Hepatocyte (in vitro differentiated cells): ENCODE measurements around the gene TCF12.

Source experiments
- EZH2phosphoT487 ChIP-seq: fragments of 200-600 bp; sonication (generic); IDR thresholded peaks from one replicate; pipeline ENCODE4 v1.6.1; 2018; ENCODE audit warnings: antibody characterized with exemption, mild to moderate bottlenecking, low read depth, moderate library complexity; ENCODE audit not compliant: unreplicated experiment, severe bottlenecking
- TF ChIP-seq, protein P1 (sequence below): fragments of 200-600 bp; sonication (generic); IDR thresholded peaks from 2 replicates; pipeline ENCODE4 v1.5.1; 2016; ENCODE audit warnings: antibody characterized with exemption, mild to moderate bottlenecking; ENCODE audit not compliant: poor library complexity

DNA sequence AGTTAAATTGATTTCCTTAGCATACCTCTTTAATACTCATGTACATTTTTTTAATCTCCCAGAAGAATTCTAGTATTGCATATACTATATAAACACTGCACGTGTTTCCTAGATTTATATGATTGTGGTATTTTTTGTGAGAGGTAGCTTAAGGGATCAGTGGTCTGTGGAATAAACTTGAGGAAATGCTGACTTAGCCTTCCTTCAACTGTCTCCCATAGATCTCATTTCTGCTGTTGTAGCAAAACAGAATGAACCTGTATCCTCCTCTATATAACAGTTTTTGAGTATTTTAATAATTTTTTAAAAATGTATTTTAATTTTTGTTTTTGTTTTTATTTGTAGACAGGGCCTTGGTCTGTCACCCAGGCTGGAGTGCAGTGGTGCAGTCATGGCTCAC is 86.8 kb downstream of the TCF12 start:
- TF ChIP-seq, protein P1, sequence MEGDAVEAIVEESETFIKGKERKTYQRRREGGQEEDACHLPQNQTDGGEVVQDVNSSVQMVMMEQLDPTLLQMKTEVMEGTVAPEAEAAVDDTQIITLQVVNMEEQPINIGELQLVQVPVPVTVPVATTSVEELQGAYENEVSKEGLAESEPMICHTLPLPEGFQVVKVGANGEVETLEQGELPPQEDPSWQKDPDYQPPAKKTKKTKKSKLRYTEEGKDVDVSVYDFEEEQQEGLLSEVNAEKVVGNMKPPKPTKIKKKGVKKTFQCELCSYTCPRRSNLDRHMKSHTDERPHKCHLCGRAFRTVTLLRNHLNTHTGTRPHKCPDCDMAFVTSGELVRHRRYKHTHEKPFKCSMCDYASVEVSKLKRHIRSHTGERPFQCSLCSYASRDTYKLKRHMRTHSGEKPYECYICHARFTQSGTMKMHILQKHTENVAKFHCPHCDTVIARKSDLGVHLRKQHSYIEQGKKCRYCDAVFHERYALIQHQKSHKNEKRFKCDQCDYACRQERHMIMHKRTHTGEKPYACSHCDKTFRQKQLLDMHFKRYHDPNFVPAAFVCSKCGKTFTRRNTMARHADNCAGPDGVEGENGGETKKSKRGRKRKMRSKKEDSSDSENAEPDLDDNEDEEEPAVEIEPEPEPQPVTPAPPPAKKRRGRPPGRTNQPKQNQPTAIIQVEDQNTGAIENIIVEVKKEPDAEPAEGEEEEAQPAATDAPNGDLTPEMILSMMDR = no peak
- no peak for TF ChIP-seq EZH2phosphoT487
